HL-60 (cell line): Measurements from ENCODE around the gene IGFN1.

Experiments
- CTCF ChIP-seq: IDR thresholded peaks from one replicate; pipeline ENCODE4 v1.5.1; 2011; ENCODE audit warnings: low read length, control low read depth, inconsistent platforms; ENCODE audit not compliant: insufficient read depth
- GABPA ChIP-seq: IDR thresholded peaks from 2 replicates; pipeline ENCODE4 v1.6.1; 2012; ENCODE audit warnings: low read depth
- POLR2AphosphoS5 ChIP-seq: IDR thresholded peaks from 2 replicates; pipeline ENCODE4 v1.6.1; 2012; ENCODE audit warnings: low read depth
- REST ChIP-seq: IDR thresholded peaks from 2 replicates; pipeline ENCODE4 v1.6.1; 2012; ENCODE audit warnings: low read depth; ENCODE audit not compliant: insufficient replicate concordance

GRCh38 chr1:201259476-201260235 lies 69.0 kb downstream of the IGFN1 start:
- TF ChIP-seq CTCF = no peak
- TF ChIP-seq REST = no peak
- no peak for TF ChIP-seq POLR2AphosphoS5
- no peak for TF ChIP-seq GABPA
